ENCODE data around the gene THSD7B.
"Not testable (repeated sequence)": the region's sequence is repeated elsewhere in the genome, so short reads cannot be mapped to it uniquely, and the experiment has no call there.

THSD7B gene

GRCh38 chr2:136750065-136750464 is 15.3 kb upstream of the THSD7B start:
- DNase-seq (ENCODE audit: low read depth) = no peak
- H3K4me3 ChIP-seq (ENCODE audit: control insufficient read depth, low read depth, low read length) = no peak overlapping the region
- no peak for TF ChIP-seq CTCF (IDR thresholded peaks at IDR 0.05; ENCODE audit: control insufficient read depth, insufficient read depth, low read depth, low read length, missing control alignments)

GRCh38 chr2:136751406-136751805 is 13.9 kb upstream of the THSD7B start:
- H3K4me3 ChIP-seq (ENCODE audit: control insufficient read depth, low read depth, low read length) = no peak overlapping the region
- no peak for DNase-seq (ENCODE audit: low read depth)
- TF ChIP-seq CTCF (IDR thresholded peaks at IDR 0.05; ENCODE audit: control insufficient read depth, insufficient read depth, low read depth, low read length, missing control alignments) = no peak

- DNase-seq (ENCODE audit: low read depth); H3K4me3 ChIP-seq (ENCODE audit: control insufficient read depth, low read depth, low read length): not testable (repeated sequence)
Measured at GRCh38 chr2:136758504-136758903, 6.8 kb upstream of the THSD7B start.

GRCh38 chr2:136764452-136765255 is 691 bp upstream of the THSD7B start:
- H3K4me3 ChIP-seq (ENCODE audit: control insufficient read depth, low read depth, low read length) = no peak overlapping the region
- no peak for TF ChIP-seq CTCF (IDR thresholded peaks at IDR 0.05; ENCODE audit: control insufficient read depth, insufficient read depth, low read depth, low read length, missing control alignments)
- DNase-seq (ENCODE audit: low read depth) = no peak

- no peak for DNase-seq (ENCODE audit: low read depth)
- H3K4me3 ChIP-seq (ENCODE audit: control insufficient read depth, low read depth, low read length) = no peak overlapping the region; the same call in 1 of the 2 replicates
- TF ChIP-seq CTCF (IDR thresholded peaks at IDR 0.05; ENCODE audit: control insufficient read depth, insufficient read depth, low read depth, low read length, missing control alignments) = no peak
Measured at GRCh38 chr2:136766073-136766404, 694 bp downstream of the THSD7B start.

- no peak overlapping the region for H3K4me3 ChIP-seq (ENCODE audit: control insufficient read depth, low read depth, low read length)
- TF ChIP-seq CTCF (IDR thresholded peaks at IDR 0.05; ENCODE audit: control insufficient read depth, insufficient read depth, low read depth, low read length, missing control alignments) = no peak
- DNase-seq (ENCODE audit: low read depth) = no peak
Measured at GRCh38 chr2:136767030-136767429, 1.7 kb downstream of the THSD7B start.

GRCh38 chr2:136769871-136770270 is 4.5 kb downstream of the THSD7B start:
- DNase-seq (ENCODE audit: low read depth) = no peak
- TF ChIP-seq CTCF (IDR thresholded peaks at IDR 0.05; ENCODE audit: control insufficient read depth, insufficient read depth, low read depth, low read length, missing control alignments) = no peak

More at GRCh38 chr2:136769871-136770270, 4.5 kb downstream of the THSD7B start:
- H3K4me3 ChIP-seq (ENCODE audit: control insufficient read depth, low read depth, low read length) = no peak overlapping the region

Measured in AG09309 (cell line).